ENCODE results near the gene PROCA1.

Gene PROCA1

DNA sequence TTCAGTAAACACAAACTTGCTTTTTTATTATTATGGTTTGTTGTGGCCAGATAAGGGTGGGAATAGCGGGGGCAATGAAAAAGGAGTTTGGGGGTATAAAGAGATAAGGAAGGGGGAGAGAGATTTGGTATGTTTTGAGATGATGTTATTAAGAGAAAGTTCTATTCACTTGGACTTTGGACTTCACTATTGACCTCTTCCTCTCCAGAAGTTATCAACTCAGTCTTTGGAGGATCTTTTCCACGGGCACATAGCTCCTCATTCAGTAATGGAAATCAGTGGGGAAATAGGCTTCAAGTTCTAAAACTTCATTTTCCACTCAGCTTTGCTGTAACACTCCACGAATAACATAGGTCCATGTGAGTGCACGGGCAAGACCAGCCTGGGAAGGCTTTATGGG lies 23.2 kb downstream of the PROCA1 start:
- H3K4me3 ChIP-seq (ENCODE audit: low read depth, low read length) = no peak overlapping the region
- peak overlapping the region; percentile 94 for H3K27ac ChIP-seq
- H3K9me3 ChIP-seq (ENCODE audit: severe bottlenecking) = no peaks in the 10 kb centered on the region
- peaks cover 93% of the 10 kb centered on the region for H3K36me3 ChIP-seq
- no peak for DNase-seq
- no peaks in the 10 kb centered on the region for H3K27me3 ChIP-seq (ENCODE audit: insufficient read depth, low read depth, severe bottlenecking)
- TF ChIP-seq, protein P1, sequence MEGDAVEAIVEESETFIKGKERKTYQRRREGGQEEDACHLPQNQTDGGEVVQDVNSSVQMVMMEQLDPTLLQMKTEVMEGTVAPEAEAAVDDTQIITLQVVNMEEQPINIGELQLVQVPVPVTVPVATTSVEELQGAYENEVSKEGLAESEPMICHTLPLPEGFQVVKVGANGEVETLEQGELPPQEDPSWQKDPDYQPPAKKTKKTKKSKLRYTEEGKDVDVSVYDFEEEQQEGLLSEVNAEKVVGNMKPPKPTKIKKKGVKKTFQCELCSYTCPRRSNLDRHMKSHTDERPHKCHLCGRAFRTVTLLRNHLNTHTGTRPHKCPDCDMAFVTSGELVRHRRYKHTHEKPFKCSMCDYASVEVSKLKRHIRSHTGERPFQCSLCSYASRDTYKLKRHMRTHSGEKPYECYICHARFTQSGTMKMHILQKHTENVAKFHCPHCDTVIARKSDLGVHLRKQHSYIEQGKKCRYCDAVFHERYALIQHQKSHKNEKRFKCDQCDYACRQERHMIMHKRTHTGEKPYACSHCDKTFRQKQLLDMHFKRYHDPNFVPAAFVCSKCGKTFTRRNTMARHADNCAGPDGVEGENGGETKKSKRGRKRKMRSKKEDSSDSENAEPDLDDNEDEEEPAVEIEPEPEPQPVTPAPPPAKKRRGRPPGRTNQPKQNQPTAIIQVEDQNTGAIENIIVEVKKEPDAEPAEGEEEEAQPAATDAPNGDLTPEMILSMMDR (IDR thresholded peaks at IDR 0.05; ENCODE audit: low read depth, low read length) = no peak

GRCh38 chr17:28686296-28686695 lies 25.4 kb downstream of the PROCA1 start:
- peaks cover 96% of the 10 kb centered on the region for H3K36me3 ChIP-seq
- peak overlapping the region; percentile 94 for H3K27ac ChIP-seq
- no peaks in the 10 kb centered on the region for H3K27me3 ChIP-seq (ENCODE audit: insufficient read depth, low read depth, severe bottlenecking)
- DNase-seq = peak; percentile 75
- H3K9me3 ChIP-seq (ENCODE audit: severe bottlenecking) = no peaks in the 10 kb centered on the region
- H3K4me3 ChIP-seq (ENCODE audit: low read depth, low read length) = peak overlapping the region; percentile 26
- TF ChIP-seq, protein P1 (IDR thresholded peaks at IDR 0.05; ENCODE audit: low read depth, low read length) = no peak

DNA sequence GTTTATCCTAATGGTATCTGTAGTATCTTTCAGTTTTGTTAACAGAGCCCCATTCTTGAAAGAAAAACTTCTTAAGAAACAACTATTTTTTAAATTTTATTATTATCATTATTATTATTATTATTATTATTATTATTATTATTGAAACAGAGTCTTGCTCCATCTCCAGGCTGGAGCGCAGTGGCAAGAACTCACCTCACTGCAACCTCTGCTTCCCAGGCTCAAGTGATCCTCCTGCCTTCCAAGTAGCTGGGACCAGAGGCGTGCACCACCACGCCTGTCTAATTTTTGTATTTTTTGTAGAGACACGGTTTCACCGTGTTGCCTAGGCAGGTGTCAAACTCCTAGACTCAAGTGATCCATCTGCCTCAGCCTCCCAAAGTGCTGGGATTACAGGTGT lies 26.3 kb downstream of the PROCA1 start:
- peaks cover 96% of the 10 kb centered on the region for H3K36me3 ChIP-seq
- no peaks in the 10 kb centered on the region for H3K9me3 ChIP-seq (ENCODE audit: severe bottlenecking)
- H3K4me3 ChIP-seq (ENCODE audit: low read depth, low read length) = no peak overlapping the region
- TF ChIP-seq, protein P1 (IDR thresholded peaks at IDR 0.05; ENCODE audit: low read depth, low read length) = no peak
- no peaks in the 10 kb centered on the region for H3K27me3 ChIP-seq (ENCODE audit: insufficient read depth, low read depth, severe bottlenecking)
- H3K27ac ChIP-seq = peak overlapping the region; percentile 94
- DNase-seq = no peak

DNA sequence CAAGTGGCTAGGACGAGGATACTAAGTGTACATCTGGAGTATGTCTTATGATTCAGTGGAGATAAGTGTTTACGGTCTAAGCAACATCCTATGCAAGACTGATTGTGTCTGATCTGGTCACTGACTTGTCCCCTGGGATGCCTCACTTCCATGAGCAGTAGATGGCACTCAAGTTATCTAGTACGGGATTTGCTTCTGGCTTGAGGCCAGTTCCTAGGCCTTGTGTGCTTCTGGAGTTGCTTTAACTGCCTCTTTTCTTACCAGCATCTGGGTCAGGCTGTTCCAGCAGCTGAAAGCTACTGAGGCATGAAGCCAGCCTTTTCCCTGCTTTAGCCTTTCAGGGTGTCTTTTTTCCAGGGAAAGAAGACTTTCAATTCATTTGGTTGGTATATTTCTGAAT lies 26.7 kb downstream of the PROCA1 start:
- no peak overlapping the region for H3K4me3 ChIP-seq (ENCODE audit: low read depth, low read length)
- no peaks in the 10 kb centered on the region for H3K27me3 ChIP-seq (ENCODE audit: insufficient read depth, low read depth, severe bottlenecking)
- TF ChIP-seq, protein P1 (IDR thresholded peaks at IDR 0.05; ENCODE audit: low read depth, low read length) = peak; percentile 81
- H3K9me3 ChIP-seq (ENCODE audit: severe bottlenecking) = no peaks in the 10 kb centered on the region
- H3K36me3 ChIP-seq = peaks cover 96% of the 10 kb centered on the region
- H3K27ac ChIP-seq = peak overlapping the region; percentile 94
- peak; percentile 82 for DNase-seq

GRCh38 chr17:28682655-28683054 lies 29.0 kb downstream of the PROCA1 start:
- H3K36me3 ChIP-seq = peaks cover 92% of the 10 kb centered on the region
- TF ChIP-seq, protein P1 (IDR thresholded peaks at IDR 0.05; ENCODE audit: low read depth, low read length) = no peak
- H3K27ac ChIP-seq = no peak overlapping the region
- no peak for DNase-seq
- no peaks in the 10 kb centered on the region for H3K9me3 ChIP-seq (ENCODE audit: severe bottlenecking)
- no peak overlapping the region for H3K4me3 ChIP-seq (ENCODE audit: low read depth, low read length)
- H3K27me3 ChIP-seq (ENCODE audit: insufficient read depth, low read depth, severe bottlenecking) = no peaks in the 10 kb centered on the region

- H3K27me3 ChIP-seq (ENCODE audit: insufficient read depth, low read depth, severe bottlenecking) = no peaks in the 10 kb centered on the region
- no peak overlapping the region for H3K27ac ChIP-seq
- H3K36me3 ChIP-seq = peaks cover 96% of the 10 kb centered on the region
- no peak overlapping the region for H3K4me3 ChIP-seq (ENCODE audit: low read depth, low read length)
- H3K9me3 ChIP-seq (ENCODE audit: severe bottlenecking) = no peaks in the 10 kb centered on the region
- no peak for DNase-seq
- TF ChIP-seq, protein P1 (IDR thresholded peaks at IDR 0.05; ENCODE audit: low read depth, low read length) = peak; percentile 53
Measured at GRCh38 chr17:28675980-28676379, 35.7 kb downstream of the PROCA1 start.

Data from WERI-Rb-1 (cell line).